Sigmoid colon (tissue), 7 donors: Measurements from ENCODE around the gene LRRFIP1. TPM values are rescaled to one million over a fixed set of nuclear protein-coding genes. Genes with fewer than 3 reads are reported as not detected.
A peak's percentile ranks its signal among the peaks of the same experiment; 100 is the strongest.

Source experiments
- DNase-seq: peaks from one replicate; pipeline ENCODE4 v3.0.0-alpha.2; 2019
- H3K27ac ChIP-seq, 4 donors: fragments of 200-600 bp; sonication (generic); one replicate each; pipeline ENCODE4 v1.5.1; 2016 to 2019; ENCODE audit warnings: mild to moderate bottlenecking in 1 of 4
- H3K27me3 ChIP-seq, 3 donors: fragments of 200-600 bp; sonication (generic); one replicate each; pipeline ENCODE4 v1.5.1; 2019; ENCODE audit warnings: mild to moderate bottlenecking in 1 of 3
- H3K36me3 ChIP-seq, 4 donors: fragments of 200-600 bp; sonication (generic); one replicate each; pipeline ENCODE4 v1.5.1; 2016 to 2019
- H3K4me1 ChIP-seq, 4 donors: fragments of 200-600 bp; sonication (generic); one replicate each; pipeline ENCODE4 v1.5.1; 2017 to 2019
- H3K4me3 ChIP-seq, 4 donors: fragments of 200-600 bp; sonication (generic); one replicate each; pipeline ENCODE4 v1.5.1; 2017 to 2019; ENCODE audit warnings: mild to moderate bottlenecking in 2 of 4, moderate library complexity in 1 of 4
- H3K9me3 ChIP-seq, 4 donors: fragments of 200-600 bp in 3 of 4; sonication (generic) in 3 of 4; one replicate each; pipeline versions ENCODE4 v1.5.1 to v1.6.1; 2013 to 2019
- CTCF ChIP-seq, 4 experiments: fragments of 450-650 bp in 3 of 4; fragments of 200-600 bp in 1 of 4; IDR thresholded peaks; one replicate each; pipeline ENCODE4 v1.5.1; 2016 to 2019; ENCODE audit warnings: antibody characterized with exemption in 4 of 4, mild to moderate bottlenecking in 3 of 4, moderate library complexity in 2 of 4
- EP300 ChIP-seq, 4 donors: sonication (generic); formaldehyde crosslinking; IDR thresholded peaks; one replicate each; pipeline ENCODE4 v1.6.1; 2017; ENCODE audit warnings: antibody characterized with exemption in 4 of 4
- POLR2A ChIP-seq, 2 donors: fragments of 450-650 bp; IDR thresholded peaks; one replicate each; pipeline ENCODE4 v1.6.1; 2016; ENCODE audit warnings: antibody characterized with exemption in 2 of 2, mild to moderate bottlenecking in 2 of 2, moderate library complexity in 2 of 2
- POLR2AphosphoS5 ChIP-seq, 4 donors: sonication (generic); formaldehyde crosslinking; IDR thresholded peaks; one replicate each; pipeline ENCODE4 v1.6.1; 2017; ENCODE audit warnings: antibody characterized with exemption in 4 of 4
- WGBS, 2 donors: extraction: QIAGEN DNeasy Blood & Tissue Kit; methylation state at CpG; one replicate each; pipeline ENCODE4 v1.1.7; 2013; 5-methylcytosine and 5-hydroxymethylcytosine counted together
- intact Hi-C: fragments of 100-400 bp; cut with DNase I; formaldehyde crosslinking; loops from one replicate; pipeline ENCODE4 v1.15.1; 2023
- polyA plus RNA-seq, 3 donors: library from polyadenylated mRNA; stranded (reverse); fragments of 200-250 nt; gene quantifications; one replicate each; pipeline ENCODE4 v1.2.3, GENCODE V29; 2013
- total RNA-seq, 4 donors: library from RNA; depleted of rRNA; stranded (reverse); fragments of >200 nt; gene quantifications; one replicate each; pipeline ENCODE4 v1.1.0, GENCODE V29; 2016
- donor health status: healthy with polysubstance abuse.
- donor health status: Bipolar disorder and iron deficiency.
- donor health status: healthy.

The LRRFIP1 gene, protein sequence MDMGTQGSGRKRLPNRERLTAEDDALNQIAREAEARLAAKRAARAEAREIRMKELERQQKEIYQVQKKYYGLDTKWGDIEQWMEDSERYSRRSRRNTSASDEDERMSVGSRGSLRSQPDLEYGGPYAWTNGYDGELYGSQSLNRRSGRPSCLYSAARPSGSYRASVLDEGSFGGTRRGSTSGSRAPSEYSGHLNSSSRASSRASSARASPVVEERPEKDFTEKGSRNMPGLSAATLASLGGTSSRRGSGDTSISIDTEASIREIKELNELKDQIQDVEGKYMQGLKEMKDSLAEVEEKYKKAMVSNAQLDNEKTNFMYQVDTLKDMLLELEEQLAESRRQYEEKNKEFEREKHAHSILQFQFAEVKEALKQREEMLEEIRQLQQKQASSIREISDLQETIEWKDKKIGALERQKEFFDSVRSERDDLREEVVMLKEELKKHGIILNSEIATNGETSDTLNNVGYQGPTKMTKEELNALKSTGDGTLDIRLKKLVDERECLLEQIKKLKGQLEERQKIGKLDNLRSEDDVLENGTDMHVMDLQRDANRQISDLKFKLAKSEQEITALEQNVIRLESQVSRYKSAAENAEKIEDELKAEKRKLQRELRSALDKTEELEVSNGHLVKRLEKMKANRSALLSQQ
- 100 to 1,000 TPM; 112 to 185 (median 136) TPM for total RNA-seq
- polyA plus RNA-seq = 10 to 100 TPM; 42.0 to 73.8 (median 63.3) TPM

- TF ChIP-seq EP300 (IDR thresholded peaks at IDR 0.05) (no peak), POLR2AphosphoS5 (IDR thresholded peaks at IDR 0.05) (peak in 3 of 4 donors; percentile 23 to 56 (median 27)), POLR2A (IDR thresholded peaks at IDR 0.05) (no peak), CTCF (IDR thresholded peaks at IDR 0.05) (no peak)
- intact Hi-C loops = loop anchor here (2.0 kb wide), 2 partner anchors 35 to 117 kb away; no protein-coding TSS in a partner anchor
- DNase-seq = peak; percentile 72
- Histone ChIP-seq H3K36me3 (no peaks in the 10 kb centered on the region), H3K4me1 (peaks cover 0 to 55% (median 24%) of the 10 kb centered on the region in 4 donors), H3K27me3 (no peaks in the 10 kb centered on the region), H3K27ac (peak within 1 kb of the TSS; percentile 75 to 87 (median 78)), H3K9me3 (no peaks in the 10 kb centered on the region), H3K4me3 (peak within 1 kb of the TSS; percentile 47 to 93 (median 64))
- WGBS, 2 donors = 1% methylated on average over 114 of the region's 114 CpGs
These were observed at the start of gene LRRFIP1 for GRCh38 chr2:237627441-237628246. LRRFIP1 (plus strand) TSS chr2:237627587; CDS start chr2:237627645, 58 bp downstream.

- Histone ChIP-seq H3K27me3 (no peaks in the 10 kb centered on the region), H3K36me3 (no peaks in the 10 kb centered on the region), H3K27ac (no peak overlapping the region), H3K9me3 (no peaks in the 10 kb centered on the region), H3K4me3 (no peak overlapping the region), H3K4me1 (peaks cover 0 to 19% (median 13%) of the 10 kb centered on the region in 4 donors)
- TF ChIP-seq POLR2A (IDR thresholded peaks at IDR 0.05) = no peak
- TF ChIP-seq POLR2AphosphoS5 (IDR thresholded peaks at IDR 0.05) = no peak
- TF ChIP-seq EP300 (IDR thresholded peaks at IDR 0.05) = no peak
- no peak for TF ChIP-seq CTCF (IDR thresholded peaks at IDR 0.05)
- DNase-seq = no peak
- intact Hi-C loops = loop anchor here (10.0 kb wide), 2 partner anchors 423 to 453 kb away; no protein-coding TSS in a partner anchor
- 92 to 94% methylated on average over 26 of the region's 26 CpGs for WGBS, 2 donors
These were observed 49.2 kb upstream of the LRRFIP1 start for GRCh38 chr2:237577956-237578870.

GRCh38 chr2:237581326-237581725, 46.1 kb upstream of the LRRFIP1 start:
- TF ChIP-seq CTCF (IDR thresholded peaks at IDR 0.05) = no peak
- no peak for TF ChIP-seq POLR2AphosphoS5 (IDR thresholded peaks at IDR 0.05)
- no peak for TF ChIP-seq EP300 (IDR thresholded peaks at IDR 0.05)
- TF ChIP-seq POLR2A (IDR thresholded peaks at IDR 0.05) = no peak
- no peaks in the 10 kb centered on the region for H3K36me3 ChIP-seq
- peaks cover 0 to 19% (median 13%) of the 10 kb centered on the region in 4 donors for H3K4me1 ChIP-seq
- intact Hi-C loops = loop anchor here (1.0 kb wide), 1 partner anchor 164 kb away; no protein-coding TSS in a partner anchor
- WGBS, 2 donors = 84 to 87% methylated on average over 6 of the region's 6 CpGs
- no peak for DNase-seq
- no peaks in the 10 kb centered on the region for H3K9me3 ChIP-seq
- H3K4me3 ChIP-seq = no peak overlapping the region
- H3K27ac ChIP-seq = peak overlapping the region; percentile 39 to 73 (median 69)
- H3K27me3 ChIP-seq = no peaks in the 10 kb centered on the region
